ENCODE data around the gene ANKLE2.

DNA sequence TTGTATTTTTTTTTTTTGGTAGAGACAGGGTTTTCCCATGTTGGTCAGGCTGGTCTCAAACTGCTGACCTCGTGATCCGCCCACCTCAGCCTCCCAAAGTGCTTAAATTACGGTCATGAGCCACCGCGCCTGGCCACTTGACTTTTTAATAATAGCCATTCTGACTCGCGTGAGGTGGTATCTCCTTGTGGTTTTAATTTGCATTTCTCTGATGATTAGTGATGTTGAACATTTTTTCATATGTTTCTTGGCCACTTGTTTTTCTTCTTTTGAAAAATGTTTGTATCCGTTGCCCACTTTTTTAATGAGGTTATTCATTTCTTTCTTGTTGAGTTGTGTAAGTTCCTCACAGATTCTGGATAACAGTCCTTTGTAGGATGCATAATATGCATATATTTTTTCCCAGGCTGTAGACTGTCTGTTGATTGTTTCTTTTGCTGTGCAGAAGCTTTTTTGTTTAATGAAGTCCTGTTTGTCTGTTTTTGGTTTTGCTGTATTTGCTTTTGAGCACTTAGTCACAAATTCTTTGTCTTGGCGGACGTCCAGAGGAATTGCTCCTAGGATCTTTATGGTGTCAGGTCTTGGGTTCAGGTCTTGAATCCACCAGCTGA is 61.3 kb downstream of the ANKLE2 start:
- TF ChIP-seq, protein P1, sequence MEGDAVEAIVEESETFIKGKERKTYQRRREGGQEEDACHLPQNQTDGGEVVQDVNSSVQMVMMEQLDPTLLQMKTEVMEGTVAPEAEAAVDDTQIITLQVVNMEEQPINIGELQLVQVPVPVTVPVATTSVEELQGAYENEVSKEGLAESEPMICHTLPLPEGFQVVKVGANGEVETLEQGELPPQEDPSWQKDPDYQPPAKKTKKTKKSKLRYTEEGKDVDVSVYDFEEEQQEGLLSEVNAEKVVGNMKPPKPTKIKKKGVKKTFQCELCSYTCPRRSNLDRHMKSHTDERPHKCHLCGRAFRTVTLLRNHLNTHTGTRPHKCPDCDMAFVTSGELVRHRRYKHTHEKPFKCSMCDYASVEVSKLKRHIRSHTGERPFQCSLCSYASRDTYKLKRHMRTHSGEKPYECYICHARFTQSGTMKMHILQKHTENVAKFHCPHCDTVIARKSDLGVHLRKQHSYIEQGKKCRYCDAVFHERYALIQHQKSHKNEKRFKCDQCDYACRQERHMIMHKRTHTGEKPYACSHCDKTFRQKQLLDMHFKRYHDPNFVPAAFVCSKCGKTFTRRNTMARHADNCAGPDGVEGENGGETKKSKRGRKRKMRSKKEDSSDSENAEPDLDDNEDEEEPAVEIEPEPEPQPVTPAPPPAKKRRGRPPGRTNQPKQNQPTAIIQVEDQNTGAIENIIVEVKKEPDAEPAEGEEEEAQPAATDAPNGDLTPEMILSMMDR (optimal IDR thresholded peaks at IDR 0.05 in 1 of 3, IDR thresholded peaks at IDR 0.05 in 1 of 3, conservative IDR thresholded peaks at IDR 0.05 in 1 of 3; ENCODE audit: extremely low read depth in 1 of 3, insufficient read depth in 2 of 3, low read length in 3 of 3) = no peak
- TF ChIP-seq EZH2 (IDR thresholded peaks at IDR 0.05; ENCODE audit: low read length) = no peak

All from keratinocyte (primary cell).